Activated naive CD4-positive, alpha-beta T cell treated with anti-CD3 and anti-CD28 coated beads, Interleukin-2, amount 50 U/mL, for 24 hours (primary cell): ENCODE data around the gene PLXDC2.

Experiments
- H3K27ac Mint-ChIP-seq: one replicate; pipeline ENCODE4 v1.8.0; 2021; ENCODE audit warnings: mild to moderate bottlenecking, mixed read lengths
- H3K27me3 Mint-ChIP-seq: one replicate; pipeline ENCODE4 v1.8.0; 2021; ENCODE audit warnings: mixed read lengths
- H3K36me3 Mint-ChIP-seq: one replicate; pipeline ENCODE4 v1.8.0; 2021; ENCODE audit warnings: mixed read lengths
- H3K4me1 Mint-ChIP-seq: one replicate; pipeline ENCODE4 v1.8.0; 2021; ENCODE audit warnings: mixed read lengths
- H3K4me3 Mint-ChIP-seq: one replicate; pipeline ENCODE4 v1.8.0; 2021; ENCODE audit warnings: mild to moderate bottlenecking, mixed read lengths
- H3K9me3 Mint-ChIP-seq: one replicate; pipeline ENCODE4 v1.8.0; 2021; ENCODE audit warnings: mixed read lengths

PLXDC2 gene

GRCh38 chr10:19952224-19953010, 136.2 kb downstream of the PLXDC2 start:
- Mint-ChIP-seq H3K9me3 (no peaks in the 10 kb centered on the region), H3K4me3 (no peak overlapping the region), H3K27ac (no peak overlapping the region), H3K36me3 (no peaks in the 10 kb centered on the region), H3K4me1 (no peaks in the 10 kb centered on the region), H3K27me3 (no peaks in the 10 kb centered on the region)

GRCh38 chr10:19954601-19955000, 138.4 kb downstream of the PLXDC2 start:
- Mint-ChIP-seq H3K36me3 (no peaks in the 10 kb centered on the region), H3K4me1 (no peaks in the 10 kb centered on the region), H3K9me3 (no peaks in the 10 kb centered on the region), H3K27me3 (no peaks in the 10 kb centered on the region), H3K27ac (no peak overlapping the region), H3K4me3 (no peak overlapping the region)

GRCh38 chr10:19956516-19957032, 140.3 kb downstream of the PLXDC2 start:
- Mint-ChIP-seq H3K4me3 (no peak overlapping the region), H3K36me3 (no peaks in the 10 kb centered on the region), H3K4me1 (no peaks in the 10 kb centered on the region), H3K27me3 (no peaks in the 10 kb centered on the region), H3K27ac (no peak overlapping the region), H3K9me3 (no peaks in the 10 kb centered on the region)

- Mint-ChIP-seq H3K9me3 (no peaks in the 10 kb centered on the region), H3K4me1 (no peaks in the 10 kb centered on the region), H3K27me3 (no peaks in the 10 kb centered on the region), H3K36me3 (no peaks in the 10 kb centered on the region), H3K27ac (no peak overlapping the region), H3K4me3 (no peak overlapping the region)
Observed at GRCh38 chr10:19958787-19959186, 142.6 kb downstream of the PLXDC2 start.

GRCh38 chr10:19961076-19962053, 145.1 kb downstream of the PLXDC2 start:
- H3K9me3 Mint-ChIP-seq: no peaks in the 10 kb centered on the region
- H3K4me3 Mint-ChIP-seq: no peak overlapping the region
- H3K27me3 Mint-ChIP-seq: no peaks in the 10 kb centered on the region
- no peaks in the 10 kb centered on the region for H3K36me3 Mint-ChIP-seq
- no peak overlapping the region for H3K27ac Mint-ChIP-seq
- no peaks in the 10 kb centered on the region for H3K4me1 Mint-ChIP-seq

GRCh38 chr10:19964625-19965024, 148.4 kb downstream of the PLXDC2 start:
- no peaks in the 10 kb centered on the region for H3K27me3 Mint-ChIP-seq
- H3K4me3 Mint-ChIP-seq: no peak overlapping the region
- no peaks in the 10 kb centered on the region for H3K36me3 Mint-ChIP-seq
- no peak overlapping the region for H3K27ac Mint-ChIP-seq
- no peaks in the 10 kb centered on the region for H3K4me1 Mint-ChIP-seq
- no peaks in the 10 kb centered on the region for H3K9me3 Mint-ChIP-seq

- no peaks in the 10 kb centered on the region for H3K36me3 Mint-ChIP-seq
- no peaks in the 10 kb centered on the region for H3K9me3 Mint-ChIP-seq
- no peak overlapping the region for H3K27ac Mint-ChIP-seq
- no peak overlapping the region for H3K4me3 Mint-ChIP-seq
- no peaks in the 10 kb centered on the region for H3K4me1 Mint-ChIP-seq
- no peaks in the 10 kb centered on the region for H3K27me3 Mint-ChIP-seq
Observed at GRCh38 chr10:19966751-19967150, 150.5 kb downstream of the PLXDC2 start.

GRCh38 chr10:19967981-19968380, 151.7 kb downstream of the PLXDC2 start:
- no peaks in the 10 kb centered on the region for H3K36me3 Mint-ChIP-seq
- no peaks in the 10 kb centered on the region for H3K4me1 Mint-ChIP-seq
- H3K27ac Mint-ChIP-seq: no peak overlapping the region
- no peaks in the 10 kb centered on the region for H3K9me3 Mint-ChIP-seq
- H3K4me3 Mint-ChIP-seq: no peak overlapping the region
- H3K27me3 Mint-ChIP-seq: no peaks in the 10 kb centered on the region

- Mint-ChIP-seq H3K27me3 (no peaks in the 10 kb centered on the region), H3K4me3 (no peak overlapping the region), H3K27ac (no peak overlapping the region), H3K36me3 (no peaks in the 10 kb centered on the region), H3K4me1 (no peaks in the 10 kb centered on the region), H3K9me3 (no peaks in the 10 kb centered on the region)
Observed at GRCh38 chr10:19968745-19969144, 152.5 kb downstream of the PLXDC2 start.

- no peaks in the 10 kb centered on the region for H3K4me1 Mint-ChIP-seq
- H3K27me3 Mint-ChIP-seq: no peaks in the 10 kb centered on the region
- no peak overlapping the region for H3K27ac Mint-ChIP-seq
- no peaks in the 10 kb centered on the region for H3K36me3 Mint-ChIP-seq
- H3K9me3 Mint-ChIP-seq: no peaks in the 10 kb centered on the region
- no peak overlapping the region for H3K4me3 Mint-ChIP-seq
Observed at GRCh38 chr10:19970256-19970655, 154.0 kb downstream of the PLXDC2 start.

GRCh38 chr10:19970717-19971116, 154.5 kb downstream of the PLXDC2 start:
- no peaks in the 10 kb centered on the region for H3K9me3 Mint-ChIP-seq

GRCh38 chr10:19971343-19972052, 155.3 kb downstream of the PLXDC2 start:
- no peaks in the 10 kb centered on the region for H3K9me3 Mint-ChIP-seq
- no peaks in the 10 kb centered on the region for H3K27me3 Mint-ChIP-seq
- H3K4me1 Mint-ChIP-seq: no peaks in the 10 kb centered on the region
- H3K27ac Mint-ChIP-seq: no peak overlapping the region
- H3K4me3 Mint-ChIP-seq: no peak overlapping the region
- no peaks in the 10 kb centered on the region for H3K36me3 Mint-ChIP-seq

More at GRCh38 chr10:19970717-19971116, 154.5 kb downstream of the PLXDC2 start:
- H3K27ac Mint-ChIP-seq: no peak overlapping the region
- no peak overlapping the region for H3K4me3 Mint-ChIP-seq
- H3K4me1 Mint-ChIP-seq: no peaks in the 10 kb centered on the region
- no peaks in the 10 kb centered on the region for H3K27me3 Mint-ChIP-seq
- H3K36me3 Mint-ChIP-seq: no peaks in the 10 kb centered on the region

GRCh38 chr10:19974138-19974537, 157.9 kb downstream of the PLXDC2 start:
- Mint-ChIP-seq H3K9me3 (no peaks in the 10 kb centered on the region), H3K27ac (no peak overlapping the region), H3K4me3 (no peak overlapping the region), H3K4me1 (no peaks in the 10 kb centered on the region), H3K27me3 (no peaks in the 10 kb centered on the region), H3K36me3 (no peaks in the 10 kb centered on the region)

GRCh38 chr10:19974554-19974953, 158.3 kb downstream of the PLXDC2 start:
- Mint-ChIP-seq H3K4me3 (no peak overlapping the region), H3K4me1 (no peaks in the 10 kb centered on the region), H3K27me3 (no peaks in the 10 kb centered on the region), H3K36me3 (no peaks in the 10 kb centered on the region), H3K9me3 (no peaks in the 10 kb centered on the region), H3K27ac (no peak overlapping the region)

GRCh38 chr10:19977097-19977521, 160.9 kb downstream of the PLXDC2 start:
- H3K4me1 Mint-ChIP-seq: no peaks in the 10 kb centered on the region
- no peak overlapping the region for H3K27ac Mint-ChIP-seq
- H3K9me3 Mint-ChIP-seq: no peaks in the 10 kb centered on the region
- H3K4me3 Mint-ChIP-seq: no peak overlapping the region
- H3K27me3 Mint-ChIP-seq: no peaks in the 10 kb centered on the region
- no peaks in the 10 kb centered on the region for H3K36me3 Mint-ChIP-seq
